ENCODE measurements around the gene ACCS.

Gene ACCS, protein sequence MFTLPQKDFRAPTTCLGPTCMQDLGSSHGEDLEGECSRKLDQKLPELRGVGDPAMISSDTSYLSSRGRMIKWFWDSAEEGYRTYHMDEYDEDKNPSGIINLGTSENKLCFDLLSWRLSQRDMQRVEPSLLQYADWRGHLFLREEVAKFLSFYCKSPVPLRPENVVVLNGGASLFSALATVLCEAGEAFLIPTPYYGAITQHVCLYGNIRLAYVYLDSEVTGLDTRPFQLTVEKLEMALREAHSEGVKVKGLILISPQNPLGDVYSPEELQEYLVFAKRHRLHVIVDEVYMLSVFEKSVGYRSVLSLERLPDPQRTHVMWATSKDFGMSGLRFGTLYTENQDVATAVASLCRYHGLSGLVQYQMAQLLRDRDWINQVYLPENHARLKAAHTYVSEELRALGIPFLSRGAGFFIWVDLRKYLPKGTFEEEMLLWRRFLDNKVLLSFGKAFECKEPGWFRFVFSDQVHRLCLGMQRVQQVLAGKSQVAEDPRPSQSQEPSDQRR

GRCh38 chr11:44065841-44066731 lies at the start of gene ACCS:
TSS of gene ACCS (plus strand) at chr11:44066270. CDS start at chr11:44067628, 1,358 bp downstream.
- DNase-seq = peak; percentile 41

GRCh38 chr11:44016546-44017442 lies 49.3 kb upstream of the ACCS start:
- DNase-seq = no peak

DNA sequence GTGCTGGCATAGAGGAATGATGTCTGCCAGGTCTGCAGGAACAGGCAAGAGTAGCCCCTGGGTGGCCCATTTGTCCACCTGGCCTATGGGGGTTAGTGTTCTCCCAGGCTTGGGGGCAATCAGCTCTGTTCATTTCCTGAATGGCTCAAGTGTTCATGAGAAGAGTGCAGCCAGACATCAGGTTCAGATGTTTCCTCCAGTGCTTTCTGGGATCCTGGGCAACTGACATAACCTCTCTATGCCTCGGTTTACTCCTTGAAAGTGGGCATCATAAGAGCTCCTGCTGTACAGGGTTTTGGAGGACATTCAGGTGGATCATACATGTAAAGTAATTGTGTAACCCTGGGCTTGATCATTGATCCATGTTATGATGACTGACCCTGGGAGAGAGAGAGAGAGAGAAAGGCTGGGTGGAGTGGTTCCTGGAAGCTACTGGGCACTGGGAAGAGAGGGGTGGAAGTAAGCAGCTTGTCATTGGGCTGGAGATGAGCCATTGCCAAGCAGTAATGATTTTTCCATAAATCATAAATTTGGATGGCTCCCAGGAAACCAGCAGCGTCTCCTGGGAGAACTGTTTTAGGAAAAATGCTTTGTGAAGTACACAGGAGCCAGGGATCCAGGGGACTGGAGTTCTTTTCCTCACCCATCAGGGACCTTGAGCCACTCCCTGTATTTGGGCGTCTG lies 48.5 kb upstream of the ACCS start:
- DNase-seq = no peak

DNA sequence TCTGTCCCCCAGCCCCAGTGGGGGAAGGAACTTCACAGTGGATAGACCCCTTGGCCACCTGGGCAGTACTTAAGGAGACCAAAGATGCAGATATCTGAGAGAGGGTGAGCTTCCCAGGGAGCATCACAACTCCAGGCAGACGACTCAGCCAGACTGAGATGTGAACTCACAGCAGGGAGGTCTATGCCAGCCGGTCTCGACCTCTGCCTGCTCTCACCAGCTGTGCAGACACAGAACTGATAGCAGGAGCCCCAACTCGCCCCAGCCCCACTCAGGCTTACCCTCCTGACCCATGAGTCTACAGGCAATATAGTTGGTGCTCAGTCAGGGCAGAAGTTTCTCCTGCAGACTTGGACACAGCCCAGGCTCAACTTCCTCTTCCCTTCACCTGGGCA lies 47.9 kb upstream of the ACCS start:
- DNase-seq = no peak

GRCh38 chr11:44018829-44019228 lies 47.2 kb upstream of the ACCS start:
- no peak for DNase-seq

DNA sequence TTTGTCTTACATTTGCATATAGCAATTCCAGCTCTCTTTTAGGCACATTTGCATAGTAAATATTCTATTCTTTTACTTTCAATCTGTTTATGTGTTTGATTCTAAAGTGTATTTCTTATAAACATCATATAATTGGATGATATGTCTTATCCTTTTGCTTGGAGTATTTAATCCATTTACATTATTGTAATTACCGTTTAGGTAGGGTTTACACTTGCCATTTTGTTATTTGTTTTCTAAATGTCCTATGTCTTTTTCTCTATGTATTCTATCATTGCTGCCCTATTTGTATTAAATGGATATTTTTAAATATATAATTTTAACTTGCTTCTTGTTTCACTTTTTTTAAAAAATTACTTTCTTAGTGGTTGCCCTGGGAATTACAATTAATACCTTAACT lies 41.1 kb upstream of the ACCS start:
- DNase-seq = no peak

- DNase-seq = no peak
Measured at GRCh38 chr11:44025727-44026126, 40.3 kb upstream of the ACCS start.

DNA sequence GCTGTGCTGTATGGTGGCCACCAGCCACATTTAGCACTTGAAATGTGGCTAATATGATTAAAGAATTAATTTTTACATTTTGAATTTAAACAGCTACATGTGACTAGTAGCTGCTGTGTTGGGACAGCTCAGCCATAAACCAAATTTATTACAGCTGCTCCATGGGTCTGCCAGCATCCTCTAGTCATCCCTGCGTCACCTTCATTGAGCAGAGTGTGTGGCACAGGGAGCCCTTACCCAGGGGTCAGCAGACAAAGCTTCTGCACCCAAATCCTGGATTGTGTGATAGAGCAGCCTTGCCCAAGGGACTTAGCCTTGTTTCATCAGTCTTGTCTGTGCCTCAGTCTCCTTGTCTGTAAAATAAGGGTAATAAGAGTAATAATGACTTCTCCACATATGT lies 37.7 kb upstream of the ACCS start:
- DNase-seq = no peak

- DNase-seq = no peak
Measured at GRCh38 chr11:44028816-44029506, 37.1 kb upstream of the ACCS start.

- DNase-seq = no peak
Measured at GRCh38 chr11:44029507-44029845, 36.6 kb upstream of the ACCS start.

- no peak for DNase-seq
Measured at GRCh38 chr11:44029977-44030911, 35.8 kb upstream of the ACCS start.

DNA sequence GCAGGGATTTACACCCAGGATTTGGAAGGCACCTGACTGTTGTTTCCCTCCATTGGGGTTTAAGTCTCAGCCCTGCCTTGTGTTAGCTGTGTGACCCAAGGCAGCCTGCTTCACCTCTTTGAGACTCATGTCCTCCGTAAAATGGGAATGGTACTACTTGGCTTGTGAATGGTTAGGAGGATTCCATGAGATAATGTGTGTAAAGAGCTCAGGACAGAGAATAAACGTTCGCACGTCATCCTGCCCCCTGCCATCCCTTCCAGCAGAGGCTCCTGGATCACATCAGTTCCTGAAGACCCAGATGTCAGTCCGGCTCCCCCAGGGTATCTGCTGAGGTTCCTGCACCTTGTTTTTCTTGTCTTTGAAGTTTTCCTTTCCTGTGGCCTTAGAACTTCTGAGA lies 35.1 kb upstream of the ACCS start:
- no peak for DNase-seq

DNA sequence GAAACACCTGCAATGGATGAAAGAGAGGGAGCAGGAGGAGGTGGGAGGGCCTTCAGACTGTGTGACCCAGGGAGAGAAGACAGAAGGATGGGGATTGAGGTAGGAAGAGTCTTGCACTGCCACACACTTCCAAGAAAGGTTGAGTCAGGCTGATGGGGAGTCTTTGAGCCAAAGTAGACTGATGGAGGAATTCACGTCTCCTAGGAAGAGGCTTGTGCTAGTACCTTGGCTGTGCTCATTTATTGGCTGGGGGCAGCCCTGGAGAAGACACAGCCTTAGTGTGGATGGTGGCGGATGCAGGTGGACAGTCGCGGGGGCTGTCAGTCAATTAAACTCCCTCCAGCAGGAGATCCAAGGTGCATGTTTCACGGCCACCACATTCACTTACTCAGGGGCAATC lies 34.5 kb upstream of the ACCS start:
- DNase-seq = no peak

GRCh38 chr11:44032299-44033085 lies 33.6 kb upstream of the ACCS start:
- no peak for DNase-seq

- DNase-seq = no peak
Measured at GRCh38 chr11:44033411-44033850, 32.6 kb upstream of the ACCS start.

DNA sequence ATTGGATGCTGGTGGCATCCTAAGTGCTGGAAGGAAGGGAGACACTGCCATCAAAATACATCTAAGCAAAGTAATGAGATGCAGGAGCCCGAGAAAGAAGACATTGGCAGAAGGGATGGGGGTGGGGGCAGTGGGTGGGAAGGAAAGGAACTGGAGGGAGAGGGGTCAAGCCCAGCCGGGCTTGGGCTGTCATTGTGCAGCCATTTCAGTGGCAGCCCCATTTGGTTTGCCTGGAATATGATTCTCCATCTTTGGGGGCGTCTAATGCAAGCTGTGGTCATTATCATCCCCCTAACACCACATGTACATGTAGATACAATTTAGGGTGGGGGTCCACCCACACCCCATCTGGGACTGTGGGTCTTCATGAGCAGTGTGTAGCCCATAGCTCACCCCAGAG lies 32.2 kb upstream of the ACCS start:
- no peak for DNase-seq

GRCh38 chr11:44034639-44035038 lies 31.4 kb upstream of the ACCS start:
- no peak for DNase-seq

GRCh38 chr11:44036811-44037657 lies 29.0 kb upstream of the ACCS start:
- peak; percentile 12 for DNase-seq

- DNase-seq = no peak
Measured at GRCh38 chr11:44037658-44037998, 28.4 kb upstream of the ACCS start.
